GM19467 (cell line): ENCODE measurements around the gene KRT7.

ENCODE experiments used
- ATAC-seq: cut with Tn5 transposase; IDR thresholded peaks from one replicate; pipeline ENCODE4 v1.9.1; 2021; ENCODE audit warnings: mild to moderate bottlenecking, moderate library complexity; ENCODE audit not compliant: unreplicated experiment

KRT7 gene

GRCh38 chr12:52211716-52212585, 21.1 kb upstream of the KRT7 start:
- no peak for ATAC-seq

GRCh38 chr12:52212701-52213563, 20.1 kb upstream of the KRT7 start:
- ATAC-seq: no peak

GRCh38 chr12:52213564-52214420, 19.3 kb upstream of the KRT7 start:
- no peak for ATAC-seq

GRCh38 chr12:52214421-52214802, 18.6 kb upstream of the KRT7 start:
- no peak for ATAC-seq

GRCh38 chr12:52215587-52216031, 17.4 kb upstream of the KRT7 start:
- no peak for ATAC-seq

- no peak for ATAC-seq
Measured at GRCh38 chr12:52216100-52216499, 16.9 kb upstream of the KRT7 start.

- no peak for ATAC-seq
Measured at GRCh38 chr12:52216807-52217206, 16.2 kb upstream of the KRT7 start.

GRCh38 chr12:52217223-52217622, 15.8 kb upstream of the KRT7 start:
- no peak for ATAC-seq

- no peak for ATAC-seq
Measured at GRCh38 chr12:52218001-52218400, 15.0 kb upstream of the KRT7 start.

GRCh38 chr12:52220477-52220876, 12.6 kb upstream of the KRT7 start:
- ATAC-seq: no peak

- no peak for ATAC-seq
Measured at GRCh38 chr12:52221070-52221781, 11.8 kb upstream of the KRT7 start.

GRCh38 chr12:52221912-52222457, 11.1 kb upstream of the KRT7 start:
- no peak for ATAC-seq

GRCh38 chr12:52222692-52223091, 10.4 kb upstream of the KRT7 start:
- no peak for ATAC-seq

GRCh38 chr12:52223406-52224039, 9.5 kb upstream of the KRT7 start:
- no peak for ATAC-seq

- no peak for ATAC-seq
Measured at GRCh38 chr12:52224151-52224550, 8.9 kb upstream of the KRT7 start.

- ATAC-seq: no peak
Measured at GRCh38 chr12:52225752-52226151, 7.3 kb upstream of the KRT7 start.

GRCh38 chr12:52226446-52226845, 6.6 kb upstream of the KRT7 start:
- ATAC-seq: no peak

GRCh38 chr12:52227606-52228166, 5.4 kb upstream of the KRT7 start:
- no peak for ATAC-seq

GRCh38 chr12:52228366-52228765, 4.7 kb upstream of the KRT7 start:
- ATAC-seq: no peak
